ENCODE data around the gene GLS. TPM values are rescaled to one million over a fixed set of nuclear protein-coding genes. Genes with fewer than 3 reads are reported as not detected.
A peak's percentile ranks its signal among the peaks of the same experiment; 100 is the strongest.

GLS gene
- polyA plus RNA-seq (2011; rRNA removed) (144 and 206 TPM in 2 replicates), polyA minus RNA-seq (2011; rRNA and poly(A)+ RNA removed) (207 and 315 TPM in 2 replicates)

GRCh38 chr2:190880378-190881083 lies at the start of gene GLS:
Gene GLS (plus strand): TSS chr2:190880821. CDS start chr2:190881085, 264 bp downstream.
- POLR2A ChIA-PET, result interaction anchor here (0.6 to 3.7 kb wide), 18 partner anchors 12 to 1181 kb away, joined by 3 to 45 read pairs (median 5); partner anchors contain the start of gene NEMP2

DNA sequence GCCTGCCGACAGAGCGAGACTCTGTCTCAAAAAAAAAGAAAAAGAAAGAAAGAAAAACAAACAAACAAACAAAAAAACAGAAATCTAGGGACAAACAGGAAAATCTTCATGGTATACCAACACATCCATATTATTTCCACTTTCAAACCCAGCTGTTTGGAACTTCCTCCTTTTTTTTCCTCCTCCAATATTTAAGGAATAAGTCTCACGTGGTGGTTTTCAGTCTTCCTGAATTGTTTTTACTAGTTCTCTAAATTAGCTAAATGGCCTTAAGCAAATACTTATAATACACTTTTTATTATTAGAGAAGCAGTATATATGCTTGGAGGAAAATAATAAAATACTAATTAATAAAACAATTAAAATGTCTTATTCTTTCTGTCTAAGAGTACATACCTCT lies 48.7 kb upstream of the GLS start:
- ChIA-PET CTCF (no interaction called here), POLR2A (no interaction called here)
- H3K27me3 ChIP-seq (ENCODE audit: control insufficient read depth, insufficient read depth, low read length), result no peaks in the 10 kb centered on the region
- H3K27ac ChIP-seq (ENCODE audit: low read depth, low read length), result no peak overlapping the region
- H3K4me3 ChIP-seq (ENCODE audit: low read depth, low read length), result no peak overlapping the region
- no peak for TF ChIP-seq CTCF (IDR thresholded peaks at IDR 0.05; ENCODE audit: low read depth, low read length)
- no peak for DNase-seq (ENCODE audit: low read depth, low spot score)
- H3K9me3 ChIP-seq (ENCODE audit: control insufficient read depth, insufficient read depth, low read length), result no peaks in the 10 kb centered on the region

More at GRCh38 chr2:190880378-190881083, at the start of gene GLS:
- Histone ChIP-seq H3K27ac (ENCODE audit: low read depth, low read length) (peak within 1 kb of the TSS; percentile 84), H3K4me3 (ENCODE audit: low read depth, low read length) (peak within 1 kb of the TSS; percentile 68), H3K27me3 (ENCODE audit: control insufficient read depth, insufficient read depth, low read length) (no peaks in the 10 kb centered on the region), H3K9me3 (ENCODE audit: control insufficient read depth, insufficient read depth, low read length) (no peaks in the 10 kb centered on the region)
- TF ChIP-seq CTCF (IDR thresholded peaks at IDR 0.05; ENCODE audit: low read depth, low read length), result no peak
- DNase-seq (ENCODE audit: low read depth, low spot score), result peak; percentile 93
- CTCF ChIA-PET, result interaction anchor here (1.0 kb wide), 2 partner anchors 22 to 30 kb away, joined by 3 to 4 read pairs; no protein-coding TSS in a partner anchor

GRCh38 chr2:190834890-190835208 lies 45.8 kb upstream of the GLS start:
- H3K4me3 ChIP-seq (ENCODE audit: low read depth, low read length), result no peak overlapping the region
- ChIA-PET POLR2A (interaction anchor here (0.6 to 2.5 kb wide), 3 partner anchors 25 to 46 kb away, joined by 3 to 19 read pairs (median 3); partner anchors contain the start of gene GLS), CTCF (interaction anchor here (0.9 to 2.1 kb wide), 2 partner anchors 15 to 22 kb away, joined by 3 to 11 read pairs; no protein-coding TSS in a partner anchor)
- H3K9me3 ChIP-seq (ENCODE audit: control insufficient read depth, insufficient read depth, low read length), result no peaks in the 10 kb centered on the region
- no peaks in the 10 kb centered on the region for H3K27me3 ChIP-seq (ENCODE audit: control insufficient read depth, insufficient read depth, low read length)
- no peak for TF ChIP-seq CTCF (IDR thresholded peaks at IDR 0.05; ENCODE audit: low read depth, low read length)
- H3K27ac ChIP-seq (ENCODE audit: low read depth, low read length), result no peak overlapping the region
- no peak for DNase-seq (ENCODE audit: low read depth, low spot score)

DNA sequence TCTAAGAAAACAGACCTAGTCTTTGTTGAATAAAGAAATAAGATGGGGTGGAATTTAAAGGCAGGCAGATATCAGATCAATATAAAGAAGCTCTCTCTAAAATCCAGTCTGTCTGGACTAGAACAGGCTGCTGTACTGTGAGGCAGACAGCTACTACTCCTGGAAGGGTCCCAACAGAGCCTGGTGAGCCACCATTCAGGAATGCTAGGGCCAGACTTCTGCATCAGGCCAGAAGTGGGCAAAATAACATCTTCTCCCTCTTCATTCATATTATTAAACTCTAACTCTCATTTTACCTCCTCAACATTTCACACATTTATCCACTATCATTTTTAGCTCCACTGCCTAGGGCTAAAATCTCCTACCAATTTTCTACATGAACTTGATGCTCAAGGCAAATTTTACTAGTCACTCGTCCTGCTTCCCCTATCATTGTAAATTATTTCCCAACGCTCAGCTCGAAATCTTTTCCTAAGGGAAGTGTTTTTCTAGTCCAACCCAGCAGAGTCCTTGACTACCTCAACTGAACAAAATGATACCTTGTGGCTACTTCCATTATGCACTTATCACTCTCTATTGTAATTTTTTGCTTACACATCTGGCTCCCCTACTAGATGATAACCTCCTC lies 45.2 kb upstream of the GLS start:
- TF ChIP-seq CTCF (IDR thresholded peaks at IDR 0.05; ENCODE audit: low read depth, low read length), result no peak
- CTCF ChIA-PET, result interaction anchor here (0.9 to 2.1 kb wide), 2 partner anchors 15 to 23 kb away, joined by 3 to 11 read pairs; no protein-coding TSS in a partner anchor
- H3K27me3 ChIP-seq (ENCODE audit: control insufficient read depth, insufficient read depth, low read length), result no peaks in the 10 kb centered on the region
- H3K4me3 ChIP-seq (ENCODE audit: low read depth, low read length), result no peak overlapping the region
- H3K9me3 ChIP-seq (ENCODE audit: control insufficient read depth, insufficient read depth, low read length), result no peaks in the 10 kb centered on the region
- H3K27ac ChIP-seq (ENCODE audit: low read depth, low read length), result no peak overlapping the region
- POLR2A ChIA-PET, result interaction anchor here (0.6 to 2.5 kb wide), 4 partner anchors 9 to 46 kb away, joined by 3 to 19 read pairs (median 3); partner anchors contain the start of gene GLS
- DNase-seq (ENCODE audit: low read depth, low spot score), result peak; percentile 77

GRCh38 chr2:190836767-190837166 lies 43.9 kb upstream of the GLS start:
- H3K9me3 ChIP-seq (ENCODE audit: control insufficient read depth, insufficient read depth, low read length), result no peaks in the 10 kb centered on the region
- POLR2A ChIA-PET, result no interaction called here
- H3K27me3 ChIP-seq (ENCODE audit: control insufficient read depth, insufficient read depth, low read length), result no peaks in the 10 kb centered on the region
- no peak overlapping the region for H3K4me3 ChIP-seq (ENCODE audit: low read depth, low read length)
- DNase-seq (ENCODE audit: low read depth, low spot score), result no peak
- no peak for TF ChIP-seq CTCF (IDR thresholded peaks at IDR 0.05; ENCODE audit: low read depth, low read length)
- CTCF ChIA-PET, result no interaction called here
- no peak overlapping the region for H3K27ac ChIP-seq (ENCODE audit: low read depth, low read length)
